GM12891 (cell line): ENCODE data around the gene AK1.

ENCODE experiments used
- POLR2A ChIP-seq: IDR thresholded peaks from 2 replicates; pipeline ENCODE4 v1.6.1; 2011; ENCODE audit warnings: low read depth, low read length, control low read depth
- POLR2AphosphoS5 ChIP-seq: IDR thresholded peaks from 2 replicates; pipeline ENCODE4 v1.6.1; 2011; ENCODE audit warnings: low read depth, low read length, control low read depth
- SPI1 ChIP-seq: IDR thresholded peaks from 2 replicates; pipeline ENCODE4 v1.6.1; 2011; ENCODE audit warnings: low read depth, low read length, control low read depth
- TAF1 ChIP-seq: IDR thresholded peaks from 2 replicates; pipeline ENCODE4 v1.6.1; 2011; ENCODE audit warnings: low read depth, low read length, control low read depth

- TF ChIP-seq POLR2A: no peak
- no peak for TF ChIP-seq POLR2AphosphoS5
- no peak for TF ChIP-seq TAF1
- TF ChIP-seq SPI1: no peak
Observed at GRCh38 chr9:127847833-127848755, 29.4 kb downstream of the AK1 start.
